Measurements from ENCODE around the gene CHST6.
A peak's percentile ranks its signal among the peaks of the same experiment; 100 is the strongest.
"Not testable (repeated sequence)": the region's sequence is repeated elsewhere in the genome, so short reads cannot be mapped to it uniquely, and the experiment has no call there.

The CHST6 gene

DNA sequence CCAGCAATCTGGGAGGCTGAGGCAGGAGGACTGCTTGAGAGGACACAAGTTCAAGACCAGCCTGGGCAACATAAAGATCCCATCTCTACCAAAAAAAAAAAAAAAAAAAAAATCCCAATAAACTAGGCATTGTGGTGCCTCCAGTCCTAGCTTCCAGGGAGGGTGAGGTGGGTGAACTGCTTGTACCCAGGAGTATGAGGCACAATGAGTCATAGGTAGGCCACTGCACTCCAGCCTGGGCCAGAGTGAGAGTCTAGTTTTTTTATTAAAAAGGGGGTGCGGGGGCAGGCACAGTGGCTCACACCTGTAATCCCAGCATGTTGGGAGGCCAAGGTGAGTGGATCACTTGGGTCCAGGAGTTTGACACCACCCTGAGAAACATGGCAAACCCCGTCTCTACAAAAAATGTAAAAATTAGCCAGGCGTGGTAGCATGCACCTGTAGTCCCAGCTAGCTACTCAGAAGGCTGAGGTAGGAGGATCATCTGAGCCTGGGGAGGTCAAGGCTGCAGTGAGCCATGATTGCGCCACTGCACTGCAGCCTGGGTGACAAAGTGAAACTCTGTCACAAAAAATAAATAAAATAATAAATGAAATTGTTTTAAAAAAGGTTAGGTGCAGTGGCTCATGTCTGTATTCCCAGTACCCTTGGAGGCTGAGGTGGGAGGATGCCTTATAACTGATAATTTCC, 7.8 kb upstream of the CHST6 start:
- no peak for DNase-seq

DNA sequence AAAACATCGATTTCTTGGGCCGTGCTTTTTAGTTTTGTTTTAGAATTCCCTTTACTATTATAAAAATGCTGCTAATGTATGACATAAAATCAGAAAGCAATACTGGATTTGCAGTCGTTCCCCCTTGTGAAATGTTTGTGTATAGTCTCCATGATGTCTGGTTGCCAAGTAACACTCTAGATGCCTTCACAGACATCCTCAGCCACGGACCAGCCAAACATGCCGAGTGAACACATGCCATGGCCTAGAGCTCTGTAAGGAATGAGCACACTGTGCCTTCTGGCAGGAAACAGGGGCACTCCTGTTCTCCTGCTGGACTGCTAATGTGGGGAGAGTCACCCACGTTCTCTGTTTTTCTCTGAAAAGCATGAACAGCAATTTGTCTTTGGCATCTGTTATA, 6.6 kb upstream of the CHST6 start:
- DNase-seq: not testable (repeated sequence)

DNA sequence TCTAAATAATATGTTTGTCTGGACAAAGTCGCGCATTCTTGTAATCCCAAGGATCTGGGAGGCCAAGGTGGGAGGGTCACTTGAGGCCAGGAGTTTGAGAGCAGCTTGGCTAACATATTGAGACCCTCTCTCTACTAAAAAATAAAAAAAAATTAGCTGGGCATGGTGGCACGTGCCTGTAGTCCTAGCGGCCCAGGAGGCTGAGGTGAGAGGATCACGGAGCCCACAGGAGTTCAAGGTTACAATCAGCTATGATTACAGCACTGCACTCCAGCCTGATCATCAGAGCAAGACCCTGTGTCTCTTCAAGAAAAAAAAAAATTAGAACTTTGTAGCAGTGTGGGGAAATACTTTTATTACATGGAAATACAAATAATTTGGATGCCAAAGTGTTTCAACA, 6.1 kb upstream of the CHST6 start:
- no peak for DNase-seq

DNA sequence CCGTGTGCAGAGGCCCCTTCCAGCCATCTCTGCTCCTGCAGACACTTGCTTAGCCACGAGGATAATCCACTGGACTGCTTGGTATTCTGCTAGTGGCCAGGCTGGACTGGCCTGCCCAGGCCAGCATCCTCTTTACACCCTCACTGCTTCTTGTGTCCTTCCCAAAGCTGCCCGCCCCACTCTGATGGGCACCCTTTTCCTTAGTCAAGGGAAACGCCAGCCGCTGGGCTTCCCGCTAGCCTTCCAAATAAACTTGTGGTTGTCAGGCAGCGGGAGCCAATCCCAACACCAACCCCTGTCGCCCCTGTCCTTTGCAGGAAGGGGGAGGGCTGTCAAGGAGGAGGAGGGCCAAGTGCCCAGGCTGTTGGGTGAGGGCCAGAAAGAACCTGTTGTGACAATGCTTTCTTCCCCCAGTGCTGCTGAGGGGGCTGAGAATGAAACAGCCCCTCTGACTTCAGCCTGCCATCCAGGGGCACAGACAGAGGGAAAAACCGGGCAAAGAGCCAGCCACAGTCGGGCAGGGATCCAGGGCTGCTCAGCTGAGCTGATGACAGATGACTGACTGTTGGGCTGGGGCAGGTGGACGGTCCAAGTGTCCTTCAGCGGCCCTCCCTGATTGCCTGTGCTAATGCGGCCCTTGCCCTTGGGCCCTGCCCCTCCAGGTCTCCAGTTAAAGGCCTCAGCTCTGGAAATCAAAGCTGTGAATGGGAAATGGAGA, 3.5 kb upstream of the CHST6 start:
- DNase-seq: not testable (repeated sequence)

DNA sequence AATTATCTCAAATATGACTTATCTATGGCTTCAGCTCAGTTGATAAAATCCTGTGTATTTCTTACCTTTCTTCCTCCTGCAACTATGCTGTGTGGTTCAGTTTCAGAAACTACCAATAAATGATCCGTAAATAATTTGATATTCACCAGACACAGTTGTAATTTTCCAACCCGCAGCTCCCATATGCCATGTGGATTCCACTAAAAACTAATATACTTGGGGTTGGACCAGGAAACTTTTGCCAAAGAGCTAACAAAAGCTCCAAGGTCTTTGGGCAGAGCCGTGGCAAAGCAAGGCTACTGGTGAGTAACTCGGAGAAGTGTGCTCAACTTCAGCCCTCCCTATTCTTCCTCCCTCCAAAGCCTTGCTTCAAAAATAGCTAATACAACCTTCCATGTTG, 2.3 kb upstream of the CHST6 start:
- no peak for DNase-seq

DNA sequence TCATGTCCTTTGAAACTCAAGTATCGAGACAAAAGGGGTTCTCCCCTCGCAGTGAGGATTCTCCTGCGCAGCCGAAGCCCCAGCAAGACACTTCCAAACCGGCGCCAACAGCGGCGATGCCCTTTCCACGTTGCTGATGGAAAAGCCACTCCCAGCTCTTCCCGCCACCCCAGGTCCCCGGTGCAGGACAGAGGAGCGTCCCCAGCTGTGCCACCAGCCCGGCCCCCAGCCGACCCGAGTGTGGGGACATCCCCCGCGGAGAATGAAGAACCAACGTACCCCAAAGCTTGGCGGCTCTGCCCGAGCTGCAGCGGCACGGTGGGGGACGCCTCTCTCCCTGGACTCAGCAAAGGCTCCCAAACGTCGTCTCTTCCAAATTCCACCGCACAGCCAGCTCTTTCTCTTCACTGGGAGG, 573 bp downstream of the CHST6 start:
- DNase-seq: no peak

DNA sequence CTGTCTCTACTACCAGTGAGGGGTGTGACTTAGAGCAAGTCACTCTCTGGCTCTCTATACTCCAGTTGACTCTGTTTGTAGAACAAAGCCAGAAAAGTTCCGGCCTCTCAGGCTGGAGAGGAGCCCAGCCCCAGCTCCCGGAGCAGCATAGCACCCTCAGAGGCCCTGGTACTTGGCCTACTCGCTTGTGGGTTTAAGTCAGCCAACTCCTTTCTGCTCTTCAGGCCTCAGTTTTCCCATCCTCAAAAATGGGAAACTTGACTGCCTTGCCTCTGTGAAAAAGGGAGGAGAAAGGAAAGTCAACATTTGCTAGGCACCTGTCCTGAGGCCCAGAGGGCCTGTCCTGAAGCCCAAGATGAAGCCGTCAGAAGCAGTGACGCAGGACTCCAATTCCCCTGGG, 1.1 kb downstream of the CHST6 start:
- no peak for DNase-seq

DNA sequence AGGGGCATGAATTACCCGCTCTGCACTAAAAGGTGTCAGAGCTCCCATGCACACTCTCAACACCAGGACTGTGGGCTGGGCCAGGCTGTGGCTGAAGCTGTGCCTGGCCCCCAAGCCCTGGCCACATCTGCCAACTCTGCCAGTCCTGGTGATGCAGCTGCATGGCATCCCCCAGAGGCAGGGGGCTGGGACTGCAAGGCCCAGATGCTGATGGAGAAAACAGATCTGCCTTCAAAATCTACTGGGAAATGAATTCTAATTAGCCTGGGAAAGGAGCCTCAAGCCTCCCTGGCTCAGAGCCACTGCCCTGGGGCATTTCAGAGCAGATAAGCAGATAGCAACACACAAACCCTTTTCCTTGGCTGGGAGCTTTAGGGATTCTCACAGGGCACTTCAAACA, 3.4 kb downstream of the CHST6 start:
- peak; percentile 92 for DNase-seq

DNA sequence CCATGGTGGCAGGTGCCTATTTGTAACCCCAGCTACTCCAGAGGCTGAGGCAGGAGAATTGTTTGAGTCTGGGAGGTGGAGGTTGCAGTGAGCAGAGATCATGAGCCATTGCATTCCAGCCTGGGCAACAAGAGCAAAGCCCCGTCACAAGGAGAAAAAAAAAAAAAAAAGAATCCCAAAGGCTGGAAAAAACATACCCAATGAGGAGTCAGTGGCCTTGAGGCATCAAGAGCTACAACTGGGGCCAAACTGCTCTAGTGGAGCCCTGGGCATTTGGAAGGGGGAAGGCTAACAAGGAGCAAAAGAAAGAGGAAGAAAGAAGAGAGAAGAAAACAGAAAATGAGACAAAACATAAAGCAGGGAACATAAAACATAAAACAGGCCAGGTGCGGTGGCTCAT, 6.9 kb downstream of the CHST6 start:
- no peak for DNase-seq

DNA sequence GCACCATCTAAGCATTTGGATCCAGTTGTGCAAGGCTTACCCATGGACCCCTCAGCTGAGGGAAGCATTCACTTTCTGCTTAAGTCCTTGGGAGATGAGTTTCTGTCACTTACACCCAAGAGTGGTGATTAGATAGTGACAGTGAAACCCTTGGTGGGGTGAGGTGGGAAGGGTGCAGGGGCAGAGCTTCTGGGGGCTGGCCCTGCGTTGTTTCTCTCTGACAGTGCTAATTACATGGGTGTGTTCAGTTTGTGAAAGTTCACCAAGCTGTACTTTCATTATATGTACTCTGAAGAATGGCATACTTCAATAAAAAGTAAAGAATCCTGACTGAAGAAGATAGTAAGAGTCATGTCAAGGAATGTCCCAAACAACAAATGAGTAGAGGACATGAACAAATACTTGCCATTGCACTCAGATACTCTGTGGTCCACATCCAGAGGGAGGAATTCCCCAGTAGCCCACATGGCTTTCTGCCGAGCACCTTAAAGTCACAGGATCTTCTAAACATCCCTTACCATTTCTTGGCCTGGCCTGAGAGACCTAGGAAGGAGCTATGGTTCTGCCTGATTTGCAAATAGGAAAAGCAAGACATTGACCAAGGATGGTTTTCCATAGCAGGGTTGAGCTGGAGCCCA, 8.4 kb downstream of the CHST6 start:
- DNase-seq: no peak

DNA sequence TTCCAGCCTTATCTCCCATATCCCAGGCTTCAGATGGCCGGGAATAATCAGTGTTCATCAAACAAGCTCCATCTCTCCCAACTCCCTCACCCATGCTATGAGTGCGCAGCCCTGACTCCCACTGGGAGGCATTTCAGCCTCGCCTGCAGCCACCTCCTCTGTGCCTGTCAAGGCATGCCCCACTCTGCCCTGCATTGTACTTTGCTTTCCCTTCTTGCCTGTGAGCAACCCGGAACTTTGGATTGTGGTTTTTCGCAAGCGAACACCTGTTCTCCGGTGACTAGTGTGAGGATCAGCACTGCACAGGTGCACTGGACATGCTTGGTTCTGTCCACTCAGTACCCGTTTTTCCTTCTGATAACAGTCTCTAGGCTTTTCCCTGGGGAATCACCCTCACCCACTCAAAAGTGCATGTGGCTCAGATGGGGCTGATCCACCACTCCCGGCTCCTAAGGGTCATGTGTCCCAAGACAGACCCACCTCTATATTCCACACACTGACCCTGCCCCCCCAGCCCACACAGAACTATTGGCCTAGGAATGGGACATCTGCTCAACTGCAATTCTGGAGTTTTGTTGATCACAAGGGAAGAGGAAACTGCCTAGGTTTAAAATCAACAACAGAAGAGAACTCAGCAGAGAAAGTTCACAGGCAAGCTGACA, 9.1 kb downstream of the CHST6 start:
- DNase-seq: no peak

DNA sequence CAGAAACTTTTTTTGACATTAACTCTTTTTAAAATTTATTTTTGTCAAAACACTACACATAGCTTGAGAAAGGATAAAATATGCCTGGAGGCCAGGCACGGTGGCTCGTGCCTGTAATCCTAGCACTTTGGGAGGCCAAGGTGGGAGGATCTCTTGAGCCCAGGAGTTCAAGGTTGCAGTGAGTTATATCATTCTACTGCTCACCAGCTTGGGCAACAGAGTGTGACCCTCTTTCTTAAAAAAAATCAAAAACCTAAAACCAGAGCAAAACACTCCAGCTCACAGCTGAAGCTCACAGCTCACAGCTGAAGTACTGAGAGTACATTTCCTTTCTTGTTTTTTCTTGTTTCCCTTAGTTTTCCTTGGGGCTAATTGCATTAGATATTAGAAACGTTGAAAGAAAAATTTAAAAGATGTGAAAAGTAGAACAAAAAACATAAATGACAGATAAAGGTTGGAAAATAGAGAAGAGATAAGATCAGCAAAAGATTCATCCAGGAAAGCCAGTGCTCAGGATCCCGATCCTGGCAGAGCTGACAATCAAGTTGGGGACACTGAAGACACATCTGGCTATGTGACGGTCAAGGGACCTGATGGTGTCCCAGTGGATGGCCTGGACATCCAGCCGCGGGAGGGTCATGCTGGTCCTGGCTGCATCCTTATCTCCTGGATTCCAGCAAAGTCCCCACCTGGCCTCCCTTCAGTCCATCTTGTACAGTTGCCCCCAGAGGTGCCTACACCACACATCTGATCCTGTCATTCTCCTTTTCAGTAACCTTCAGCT, 9.8 kb downstream of the CHST6 start:
- no peak for DNase-seq

DNA sequence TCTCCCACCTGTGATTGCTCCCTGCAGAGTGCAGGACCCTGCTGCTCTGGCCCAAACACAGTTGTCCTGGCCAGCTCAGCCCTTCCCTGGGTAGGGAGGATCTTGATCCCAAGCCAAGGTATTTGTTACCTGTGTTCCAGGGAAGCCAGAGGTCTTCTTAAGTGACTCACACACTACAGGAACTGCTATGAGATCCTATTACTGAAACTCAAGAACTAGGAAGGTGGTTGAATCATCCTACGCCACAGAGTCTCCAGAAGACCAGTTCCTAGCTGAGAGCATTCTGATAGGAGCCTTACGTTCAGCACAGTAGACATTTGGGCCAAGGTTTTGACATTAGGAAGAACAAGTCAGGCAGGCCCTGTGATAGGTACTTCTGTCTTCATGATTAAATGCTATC, 12.0 kb downstream of the CHST6 start:
- DNase-seq: peak; percentile 76

DNA sequence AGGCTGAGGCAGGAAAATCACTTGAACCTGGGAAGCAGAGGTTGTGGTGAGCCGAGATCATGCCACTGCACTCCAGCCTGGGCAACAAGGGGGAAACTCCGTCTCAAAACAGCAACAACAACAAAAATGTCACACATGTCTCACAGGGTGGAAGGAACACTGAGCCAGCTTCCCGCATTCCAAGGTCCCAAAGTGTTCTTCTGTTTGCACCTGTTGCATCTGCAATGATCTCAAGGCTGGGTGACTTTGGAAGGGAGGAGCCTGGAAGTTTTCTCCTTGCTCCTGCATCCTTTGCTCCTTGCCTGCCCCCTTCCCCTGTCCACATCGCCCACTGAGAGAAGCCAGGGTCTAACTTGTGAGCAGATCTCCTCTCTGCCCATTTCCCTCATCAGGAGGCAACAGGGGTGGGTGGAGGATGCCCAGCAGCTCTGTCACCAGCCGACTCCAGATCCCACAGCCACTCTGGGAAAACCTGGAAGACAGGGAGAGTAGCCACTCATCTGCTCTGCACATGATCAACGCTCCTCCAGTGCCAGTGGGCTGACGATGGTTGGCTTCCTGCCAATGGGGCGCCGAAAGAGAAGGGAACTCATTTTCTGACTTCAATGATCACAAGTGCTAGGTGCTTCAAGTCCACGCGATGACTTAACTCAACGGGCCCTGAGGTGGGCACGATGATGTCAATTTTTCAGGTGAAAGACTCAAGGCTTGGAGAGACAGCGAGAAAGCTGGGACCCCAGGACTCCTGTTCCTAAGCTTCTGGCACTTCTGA, 12.6 kb downstream of the CHST6 start:
- DNase-seq: peak; percentile 24

DNA sequence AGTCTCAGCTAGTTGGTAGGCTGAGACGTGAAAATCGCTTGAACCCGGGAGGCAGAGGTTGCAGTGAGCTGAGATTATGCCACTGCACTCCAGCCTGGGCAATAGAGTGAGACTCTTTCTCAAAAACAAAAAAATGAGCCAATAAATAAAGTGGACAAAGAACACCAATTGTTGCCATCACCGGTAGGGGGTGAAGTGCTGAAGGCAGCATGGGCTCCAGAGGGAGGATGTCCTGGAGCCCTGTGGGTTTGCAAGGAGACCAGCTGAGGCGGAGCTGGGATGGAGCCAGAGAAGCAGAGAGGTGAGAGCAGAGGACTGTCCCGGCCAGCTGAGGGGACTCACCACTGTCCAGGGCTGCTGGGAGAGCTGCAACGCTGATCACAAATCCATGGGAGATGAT, 13.8 kb downstream of the CHST6 start:
- no peak for DNase-seq

DNA sequence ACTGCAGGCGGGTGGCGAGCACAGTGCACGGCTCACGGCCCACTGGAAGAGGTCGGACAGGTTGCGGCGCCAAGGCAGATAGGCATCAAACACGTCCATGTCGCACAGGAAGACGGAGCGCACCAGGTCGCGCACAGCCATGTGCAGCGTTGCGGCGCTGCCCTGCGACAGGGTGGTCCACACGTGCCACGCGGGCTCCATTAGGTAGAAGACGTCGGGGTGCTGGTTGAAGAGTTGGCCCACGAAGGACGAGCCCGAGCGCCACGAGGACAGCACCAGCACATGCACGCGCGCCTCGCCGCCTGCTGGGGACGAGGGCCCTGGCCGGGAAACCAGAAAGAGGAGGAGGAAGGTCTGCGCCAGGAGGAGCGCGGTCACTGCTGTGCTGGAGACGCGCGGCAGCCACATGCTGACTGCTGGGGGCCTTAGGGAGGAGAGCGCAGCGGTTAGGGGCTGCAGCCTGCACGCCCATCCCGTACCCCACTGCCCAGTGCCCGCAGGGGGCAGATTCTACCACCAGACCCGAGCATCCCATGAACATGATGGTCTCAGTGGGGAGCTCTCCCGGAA, 15.7 kb downstream of the CHST6 start:
- no peak for DNase-seq

DNA sequence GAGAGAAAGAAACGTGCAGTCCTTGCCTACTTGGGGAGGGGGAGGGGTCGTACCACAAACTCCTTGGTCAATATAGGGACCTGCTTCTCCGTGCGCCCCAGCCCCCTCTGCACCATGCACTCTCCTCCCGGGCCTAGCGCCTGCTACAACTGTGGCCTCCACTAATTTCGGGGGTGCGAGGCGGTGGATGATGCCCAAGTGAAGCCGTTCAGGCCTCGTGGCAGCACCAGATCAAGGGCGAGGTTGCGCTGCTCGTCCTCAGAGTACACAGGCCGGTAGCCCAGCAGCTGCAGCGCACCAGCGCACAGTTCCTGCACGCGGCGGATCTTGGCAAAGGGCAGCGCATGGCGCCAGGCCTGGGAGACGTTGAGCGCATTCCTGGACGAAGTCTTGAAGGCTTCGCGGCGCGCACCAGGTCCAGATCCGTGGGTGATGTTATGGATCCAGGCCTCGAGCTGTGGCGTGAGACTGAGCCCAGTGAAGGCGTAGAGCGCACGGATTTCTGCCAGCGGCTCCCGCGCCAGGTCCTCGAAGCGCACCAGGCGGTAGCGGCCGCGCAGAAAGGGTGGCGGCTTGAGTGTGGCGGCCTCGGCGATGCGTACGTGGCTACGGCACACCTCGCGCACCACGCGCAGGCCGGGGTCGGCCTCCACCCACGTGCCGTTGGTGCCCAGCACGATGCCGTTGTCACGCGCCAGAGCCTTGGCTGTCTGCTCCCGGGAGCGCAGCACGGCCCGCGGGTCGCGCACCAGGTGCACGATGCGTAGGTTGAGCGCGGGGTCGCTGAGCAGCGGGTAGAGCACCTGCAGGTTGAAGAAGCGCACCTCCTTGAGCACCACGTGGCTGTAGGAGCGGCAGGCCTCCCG, 16.5 kb downstream of the CHST6 start:
- no peak for DNase-seq

DNA sequence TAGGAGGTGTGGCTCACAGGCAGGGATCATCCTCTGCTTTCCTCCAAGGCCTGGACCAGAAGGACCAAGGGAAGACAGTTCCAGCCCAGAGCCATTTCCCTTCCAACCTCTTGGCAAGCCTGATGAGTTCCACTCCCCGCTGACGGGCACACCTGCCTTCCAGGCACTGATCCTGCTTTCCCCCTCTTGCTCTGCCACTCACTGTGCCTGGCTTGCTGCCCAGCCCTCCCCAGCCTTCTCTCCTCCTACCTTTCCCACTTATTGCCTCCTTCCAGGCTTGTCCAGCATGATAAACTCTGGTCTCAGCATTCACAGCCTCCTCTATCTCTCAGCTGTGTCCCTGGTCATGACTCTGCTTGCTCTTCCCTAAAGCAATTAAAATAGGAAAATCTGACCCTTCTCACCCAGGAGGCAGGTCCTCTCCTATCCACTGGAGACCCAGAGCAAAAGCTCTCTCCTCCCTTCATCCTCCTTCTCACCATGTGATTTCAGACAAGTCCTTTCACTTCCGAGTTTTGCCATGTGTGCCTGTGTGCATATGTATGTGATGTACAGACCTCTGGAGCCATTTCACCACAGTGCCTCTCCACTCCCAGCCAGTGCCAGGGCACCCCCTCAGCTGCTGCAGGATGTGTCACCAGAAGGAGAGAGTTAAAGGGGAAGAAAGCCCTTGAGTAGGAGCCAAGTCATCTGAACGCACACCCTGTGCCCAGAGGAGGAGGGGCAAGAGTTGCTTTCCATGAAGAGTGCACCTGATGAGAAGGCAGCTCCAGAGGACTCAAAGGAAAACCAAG, 17.4 kb downstream of the CHST6 start:
- no peak for DNase-seq

DNA sequence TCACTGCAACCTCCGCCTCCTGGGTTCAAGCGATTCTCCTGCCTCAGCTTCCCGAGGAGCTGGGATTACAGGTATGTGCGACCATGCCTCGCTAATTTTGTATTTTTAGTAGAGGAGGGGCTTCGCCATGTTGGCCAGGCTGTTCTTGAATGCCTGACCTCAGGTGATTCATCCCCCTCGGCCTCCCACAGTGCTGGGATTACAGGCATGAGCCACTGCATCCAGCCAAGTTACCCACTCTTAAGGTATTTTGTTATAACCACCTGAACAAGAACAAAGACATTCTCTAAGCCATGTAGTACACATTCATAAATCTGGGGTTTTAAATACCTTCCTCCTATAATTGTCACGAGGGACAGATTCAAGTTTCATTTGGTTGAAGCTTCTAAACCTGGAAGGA, 18.4 kb downstream of the CHST6 start:
- no peak for DNase-seq

DNA sequence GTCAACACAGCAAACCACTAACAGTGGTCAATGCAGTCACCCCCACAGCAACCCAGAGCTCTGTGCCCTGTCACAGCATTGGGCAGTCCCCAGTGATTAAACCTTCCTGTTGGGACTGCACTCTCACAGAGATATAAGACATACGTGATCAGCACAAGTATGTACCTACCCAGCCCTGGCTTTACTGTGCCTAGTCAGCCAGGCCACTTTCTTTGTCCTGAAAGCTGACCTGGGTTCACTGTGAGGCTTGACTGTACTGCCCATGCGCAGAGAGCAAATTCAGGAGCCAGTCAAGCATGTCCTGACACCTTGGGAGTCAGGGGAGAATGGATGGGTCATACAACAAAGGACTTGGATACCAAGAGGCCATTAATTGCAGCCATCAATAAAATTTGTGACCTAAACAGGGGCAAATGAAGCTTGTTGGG, 19.8 kb downstream of the CHST6 start:
- no peak for DNase-seq

Data from 8988T (cell line).